H9 (cell line): ENCODE measurements around the gene NPFF. TPM values are rescaled to one million over a fixed set of nuclear protein-coding genes. Genes with fewer than 3 reads are reported as not detected.

Experiments
- DNase-seq: peaks from one replicate; pipeline ENCODE4 v3.0.0-alpha.2; 2017
- H2AFZ ChIP-seq: one replicate; pipeline ENCODE4 v1.6.1; 2013; ENCODE audit warnings: mild to moderate bottlenecking, low read length, control low read depth, moderate library complexity
- H2AK5ac ChIP-seq: 2 replicates; pipeline ENCODE4 v1.6.1; 2013; ENCODE audit warnings: low read length, control low read depth, mixed read lengths; ENCODE audit not compliant: insufficient read length
- H2BK120ac ChIP-seq: one replicate; pipeline ENCODE4 v1.6.1; 2013; ENCODE audit warnings: low read depth, mild to moderate bottlenecking, low read length, control low read depth, inconsistent platforms; ENCODE audit not compliant: poor library complexity, severe bottlenecking
- H2BK12ac ChIP-seq: 2 replicates; pipeline ENCODE4 v1.6.1; 2013; ENCODE audit warnings: low read length, control low read depth, mixed read lengths, low read depth; ENCODE audit not compliant: insufficient read length
- H2BK15ac ChIP-seq: 2 replicates; pipeline ENCODE4 v1.6.1; 2013; ENCODE audit warnings: low read depth, low read length, control low read depth
- H2BK20ac ChIP-seq: one replicate; pipeline ENCODE4 v1.6.1; 2013; ENCODE audit warnings: low read depth, mild to moderate bottlenecking, low read length, control low read depth, inconsistent platforms; ENCODE audit not compliant: poor library complexity, severe bottlenecking
- H2BK5ac ChIP-seq: 2 replicates; pipeline ENCODE4 v1.6.1; 2013; ENCODE audit warnings: low read length, control low read depth, mixed read lengths; ENCODE audit not compliant: insufficient read length
- H3K14ac ChIP-seq: 2 replicates; pipeline ENCODE4 v1.6.1; 2013; ENCODE audit warnings: low read length, control low read depth; ENCODE audit not compliant: insufficient read depth
- H3K18ac ChIP-seq: 2 replicates; pipeline ENCODE4 v1.6.1; 2013; ENCODE audit warnings: low read depth, mild to moderate bottlenecking, mixed read lengths, low read length, control low read depth; ENCODE audit not compliant: insufficient read length
- H3K23ac ChIP-seq: 2 replicates; pipeline ENCODE4 v1.6.1; 2013; ENCODE audit warnings: low read length, control low read depth, mixed read lengths, low read depth; ENCODE audit not compliant: insufficient read length
- H3K23me2 ChIP-seq: 2 replicates; pipeline ENCODE4 v1.6.1; 2013; ENCODE audit warnings: low read depth, mild to moderate bottlenecking, mixed read lengths, low read length, control low read depth; ENCODE audit not compliant: insufficient read length, poor library complexity, severe bottlenecking
- H3K27ac ChIP-seq: 2 replicates; pipeline ENCODE4 v1.5.1; 2013; ENCODE audit warnings: low read length, control low read depth, mixed read lengths, low read depth; ENCODE audit not compliant: insufficient read length
- H3K27me3 ChIP-seq: 2 replicates; pipeline ENCODE4 v1.6.1; 2013; ENCODE audit warnings: low read length, control low read depth, inconsistent platforms; ENCODE audit not compliant: insufficient read depth
- H3K4ac ChIP-seq: 2 replicates; pipeline ENCODE4 v1.6.1; 2013; ENCODE audit warnings: low read depth, mild to moderate bottlenecking, control low read depth, inconsistent platforms, low read length, moderate library complexity
- H3K4me1 ChIP-seq: 2 replicates; pipeline ENCODE4 v1.6.1; 2013; ENCODE audit warnings: low read length, control low read depth, inconsistent platforms; ENCODE audit not compliant: insufficient read depth
- H3K4me2 ChIP-seq: 2 replicates; pipeline ENCODE4 v1.6.1; 2013; ENCODE audit warnings: low read length, control low read depth, mixed read lengths; ENCODE audit not compliant: insufficient read length, insufficient read depth
- H3K56ac ChIP-seq: 2 replicates; pipeline ENCODE4 v1.6.1; 2013; ENCODE audit warnings: low read depth, mild to moderate bottlenecking, mixed read lengths, low read length, control low read depth; ENCODE audit not compliant: insufficient read length
- H3K79me1 ChIP-seq: 2 replicates; pipeline ENCODE4 v1.6.1; 2013; ENCODE audit warnings: low read depth, mild to moderate bottlenecking, moderate library complexity, low read length, control low read depth, inconsistent platforms; ENCODE audit not compliant: insufficient read depth, poor library complexity, severe bottlenecking
- H3K79me2 ChIP-seq: 2 replicates; pipeline ENCODE4 v1.6.1; 2013; ENCODE audit warnings: low read length, control low read depth, inconsistent platforms; ENCODE audit not compliant: insufficient read depth
- H3K9ac ChIP-seq: 2 replicates; pipeline ENCODE4 v1.6.1; 2013; ENCODE audit warnings: low read length, control low read depth, mixed read lengths; ENCODE audit not compliant: insufficient read length; ENCODE audit errors: extremely low read depth
- H3K9me3 ChIP-seq: one replicate; pipeline ENCODE4 v1.6.1; 2013; ENCODE audit warnings: low read depth, low read length, inconsistent platforms; ENCODE audit not compliant: control insufficient read depth
- H3T11ph ChIP-seq: one replicate; pipeline ENCODE4 v1.6.1; 2013; ENCODE audit warnings: mild to moderate bottlenecking, low read length, control low read depth, inconsistent platforms
- H4K20me1 ChIP-seq: one replicate; pipeline ENCODE4 v1.6.1; 2013; ENCODE audit not compliant: control insufficient read depth, insufficient read length, insufficient read depth
- H4K5ac ChIP-seq: 2 replicates; pipeline ENCODE4 v1.6.1; 2013; ENCODE audit warnings: low read depth, mild to moderate bottlenecking, mixed read lengths, low read length, control low read depth; ENCODE audit not compliant: insufficient read length
- H4K8ac ChIP-seq: replicated peaks from 2 replicates; pipeline ENCODE4 v1.6.1; 2013; ENCODE audit warnings: low read length, control low read depth, mixed read lengths, low read depth; ENCODE audit not compliant: insufficient read length
- H4K91ac ChIP-seq: 2 replicates; pipeline ENCODE4 v1.6.1; 2013; ENCODE audit warnings: low read depth, mild to moderate bottlenecking, moderate library complexity, mixed read lengths, low read length, control low read depth; ENCODE audit not compliant: insufficient read length
- H3K27ac Mint-ChIP-seq, 3 experiments: 2 replicates in 2 of 3; 3 replicates in 1 of 3; pipeline ENCODE4 v1.8.0; 2020 to 2021; ENCODE audit warnings: mixed read lengths in 3 of 3, mild to moderate bottlenecking in 1 of 3, moderate library complexity in 1 of 3
- H3K27me3 Mint-ChIP-seq: 2 replicates; pipeline ENCODE4 v1.8.0; 2021; ENCODE audit warnings: low read depth, mild to moderate bottlenecking, moderate library complexity, mixed read lengths
- H3K36me3 Mint-ChIP-seq, 3 experiments: 2 replicates in 2 of 3; 3 replicates in 1 of 3; pipeline ENCODE4 v1.8.0; 2020 to 2021; ENCODE audit warnings: low read depth in 3 of 3, mixed read lengths in 3 of 3; ENCODE audit not compliant: insufficient read depth in 1 of 3
- H3K4me1 Mint-ChIP-seq, 2 experiments: 2 replicates each; pipeline ENCODE4 v1.8.0; 2020; ENCODE audit warnings: mixed read lengths in 2 of 2
- H3K4me3 Mint-ChIP-seq, 2 experiments: 2 replicates in 1 of 2; 3 replicates in 1 of 2; pipeline ENCODE4 v1.8.0; 2020 to 2021; ENCODE audit warnings: mild to moderate bottlenecking in 2 of 2, mixed read lengths in 2 of 2, moderate library complexity in 1 of 2
- H3K9me3 Mint-ChIP-seq, 2 experiments: 2 replicates in 1 of 2; 3 replicates in 1 of 2; pipeline ENCODE4 v1.8.0; 2020; ENCODE audit warnings: mild to moderate bottlenecking in 2 of 2, mixed read lengths in 2 of 2, moderate library complexity in 1 of 2
- CTCF ChIP-seq: fragments of 200-600 bp; sonication (generic); conservative IDR thresholded peaks from 3 replicates; pipeline ENCODE4 v1.8.0; 2021; ENCODE audit warnings: antibody characterized with exemption, mild to moderate bottlenecking
- WGBS: extraction: QIAGEN DNeasy Blood & Tissue Kit; methylation state at CpG from one replicate; pipeline ENCODE4 v1.1.7; 2013; ENCODE audit warnings: missing lambda C conversion rate, low lambda C conversion rate, mixed read lengths; ENCODE audit not compliant: insufficient read length; ENCODE audit errors: extremely low coverage; 5-methylcytosine and 5-hydroxymethylcytosine counted together
- total RNA-seq: library from RNA; stranded (reverse); gene quantifications from 2 replicates; pipeline ENCODE4 v1.2.1, GENCODE V29; 2021

NPFF gene
- total RNA-seq, 1 experiment from 2014 or later = not detected

DNA sequence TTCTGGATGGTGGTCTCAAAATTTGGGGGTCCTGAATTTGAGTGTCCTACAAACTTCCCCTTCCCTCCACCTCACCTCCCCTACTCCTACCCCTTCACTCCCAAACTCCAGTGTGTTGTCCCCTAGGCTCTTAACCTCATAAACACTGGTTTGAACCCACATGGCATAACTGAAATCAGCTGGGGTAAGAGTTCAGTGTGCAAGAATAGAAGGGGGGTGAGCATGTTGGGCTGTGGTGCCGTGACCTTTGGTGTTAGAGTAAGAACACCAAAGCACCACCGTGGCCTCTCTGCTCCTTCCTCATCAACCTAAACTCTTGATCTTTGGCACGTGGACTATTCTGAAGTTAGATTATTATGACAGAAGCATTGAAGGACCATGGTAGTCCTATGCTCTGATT is 44.3 kb downstream of the NPFF start:
- DNase-seq = no peak
- no peak overlapping the region for H3K27ac ChIP-seq

More for the DNA sequence above, 44.3 kb downstream of the NPFF start:
- H3T11ph ChIP-seq = no peak overlapping the region
- H3K36me3 Mint-ChIP-seq = peaks cover 88 to 98% (median 98%) of the 10 kb centered on the region in 3 experiments
- H3K9me3 Mint-ChIP-seq = no peaks in the 10 kb centered on the region
- H3K14ac ChIP-seq = no peak overlapping the region
- no peaks in the 10 kb centered on the region for H4K20me1 ChIP-seq
- H4K8ac ChIP-seq = no peak overlapping the region
- H3K27me3 Mint-ChIP-seq = no peaks in the 10 kb centered on the region
- H4K91ac ChIP-seq = no peak overlapping the region
- H2BK5ac ChIP-seq = no peak overlapping the region
- no peak overlapping the region for H2BK12ac ChIP-seq
- no peaks in the 10 kb centered on the region for H3K9me3 ChIP-seq
- H3K23me2 ChIP-seq = no peaks in the 10 kb centered on the region
- no peak overlapping the region for H3K56ac ChIP-seq
- peaks cover 51 to 75% of the 10 kb centered on the region in 2 experiments for H3K4me1 Mint-ChIP-seq
- H3K27ac Mint-ChIP-seq = peak overlapping the region in 1 of 3 experiments; percentile 46; a peak in 1 of 7 replicates
- no peak for TF ChIP-seq CTCF
- no peak overlapping the region for H2BK15ac ChIP-seq
- no CpG with 5 or more reads among the region's 3 CpGs for WGBS
- no peak overlapping the region for H3K9ac ChIP-seq
- H2AFZ ChIP-seq = no peak overlapping the region
- H3K4me3 Mint-ChIP-seq = no peak overlapping the region
- no peak overlapping the region for H3K23ac ChIP-seq
- H3K79me2 ChIP-seq = peaks cover 3% of the 10 kb centered on the region
- no peak overlapping the region for H3K4ac ChIP-seq
- no peak overlapping the region for H2BK120ac ChIP-seq
- H3K79me1 ChIP-seq = peaks cover 20% of the 10 kb centered on the region
- no peak overlapping the region for H3K18ac ChIP-seq
- H3K4me1 ChIP-seq = no peaks in the 10 kb centered on the region
- no peak overlapping the region for H3K4me2 ChIP-seq
- no peaks in the 10 kb centered on the region for H3K27me3 ChIP-seq
- no peak overlapping the region for H2AK5ac ChIP-seq
- H4K5ac ChIP-seq = no peak overlapping the region
- no peak overlapping the region for H2BK20ac ChIP-seq
